ENCODE measurements around the gene HMGN3. TPM values are rescaled to one million over a fixed set of nuclear protein-coding genes. Genes with fewer than 3 reads are reported as not detected.
"Not testable (repeated sequence)": the region's sequence is repeated elsewhere in the genome, so short reads cannot be mapped to it uniquely, and the experiment has no call there.

HMGN3 gene
- total RNA-seq = 10 to 100 TPM; 25.0 to 31.5 TPM
- 21.7 to 55.0 reads per million in 2 donors for total RNA-seq

DNA sequence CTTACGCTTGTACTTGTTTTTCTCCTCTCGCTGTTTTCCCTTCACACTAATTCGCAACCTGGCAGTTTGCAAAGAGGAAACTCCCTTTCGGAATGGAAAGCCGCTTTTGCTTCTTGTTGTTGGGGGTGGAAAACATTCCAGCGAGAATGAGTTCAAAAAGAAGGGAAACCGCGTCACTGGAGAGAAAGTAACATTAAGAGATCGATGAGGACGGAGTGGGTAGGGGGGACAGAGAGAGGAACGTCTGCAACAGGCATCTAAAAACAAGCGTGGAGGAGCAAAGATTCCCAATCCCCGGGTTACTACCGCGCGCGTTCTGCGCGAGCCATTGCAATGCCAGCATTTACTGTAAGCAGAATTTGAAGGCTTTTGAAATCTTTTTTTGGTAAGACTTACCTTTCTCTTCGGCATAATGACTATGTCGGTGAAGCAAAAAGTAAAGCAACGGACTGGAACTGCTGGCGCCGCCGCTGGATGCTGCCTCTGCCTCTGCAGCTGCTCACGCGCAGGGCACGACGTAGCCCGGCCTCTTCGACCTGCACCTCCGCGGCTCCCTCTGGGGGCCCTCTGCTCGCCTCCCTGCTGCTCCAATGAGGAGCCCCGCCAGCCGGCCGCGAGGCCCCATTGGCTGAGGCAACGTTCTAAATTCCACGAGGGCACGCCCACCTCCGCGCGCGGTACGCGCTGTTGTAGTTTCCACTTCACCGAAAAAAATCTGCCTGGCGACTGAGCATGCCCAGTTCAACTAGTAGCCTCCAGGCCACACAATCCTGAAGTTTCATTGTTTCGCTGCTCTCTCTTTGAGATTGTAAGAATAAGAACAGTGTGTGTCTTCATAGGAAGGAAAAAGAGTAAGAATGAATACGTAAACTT, at the start of gene HMGN3:
Gene HMGN3 (minus strand): TSS at position 533 of the 873 bp plus-strand sequence.
- ATAC-seq = peak; percentile 98
- peaks cover 2% of the 10 kb centered on the region for H3K36me3 Mint-ChIP-seq (ENCODE audit: low read depth)
- peak within 1 kb of the TSS; percentile 94 for H3K27ac Mint-ChIP-seq
- peaks cover 15% of the 10 kb centered on the region for H3K4me1 Mint-ChIP-seq
- no peaks in the 10 kb centered on the region for H3K27me3 Mint-ChIP-seq
- peak; percentile 81 to 86 (median 83) for DNase-seq
- peak within 1 kb of the TSS; percentile 97 for H3K4me3 Mint-ChIP-seq
- no peaks in the 10 kb centered on the region for H3K9me3 ChIP-seq (ENCODE audit: control insufficient read depth, low read length, poor library complexity, severe bottlenecking)

DNA sequence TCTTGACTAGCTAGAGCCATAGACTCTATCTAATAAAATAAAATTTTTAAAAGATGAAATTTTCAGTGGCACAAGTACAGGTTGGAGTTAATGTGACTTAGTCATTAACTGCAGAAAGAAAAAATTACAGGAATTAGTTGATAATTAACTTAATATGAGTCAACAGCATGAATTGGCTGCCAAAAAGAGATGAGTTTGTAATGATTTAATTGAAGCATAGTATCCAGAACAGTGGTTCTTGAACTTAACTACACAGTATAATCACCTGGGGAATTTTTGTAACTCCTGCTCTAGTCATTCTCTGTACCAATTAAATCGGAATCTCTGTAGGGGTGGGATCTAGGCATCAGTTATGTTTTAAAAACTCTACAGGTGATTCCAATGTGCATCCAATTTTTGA, 46.3 kb upstream of the HMGN3 start:
- Mint-ChIP-seq H3K4me1 (no peaks in the 10 kb centered on the region), H3K4me3 (no peak overlapping the region), H3K27ac (no peak overlapping the region), H3K36me3 (ENCODE audit: low read depth) (no peaks in the 10 kb centered on the region), H3K27me3 (peaks cover 6% of the 10 kb centered on the region)
- H3K9me3 ChIP-seq (ENCODE audit: control insufficient read depth, low read length, poor library complexity, severe bottlenecking) = no peaks in the 10 kb centered on the region
- DNase-seq (no peak), ATAC-seq (no peak)

DNA sequence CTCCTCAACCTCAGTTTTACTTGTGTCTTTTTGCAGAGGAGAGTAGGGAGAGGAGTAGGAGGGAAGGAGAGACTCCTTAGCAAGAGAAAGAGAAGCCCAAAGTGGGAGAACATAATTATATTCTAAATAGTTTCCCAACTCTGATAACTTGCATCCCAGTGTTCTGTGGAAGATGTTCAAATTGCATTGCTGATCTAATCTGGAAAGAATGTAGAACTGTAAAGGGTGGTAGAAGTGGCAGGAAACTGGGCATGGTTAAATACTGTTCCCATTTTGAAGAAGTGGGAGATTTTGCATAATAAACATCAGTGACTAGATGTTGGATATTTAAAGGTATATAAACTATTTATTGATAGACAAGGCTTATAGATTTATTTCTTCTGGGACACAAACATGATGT, 42.6 kb upstream of the HMGN3 start:
- Mint-ChIP-seq H3K27me3 (peaks cover 6% of the 10 kb centered on the region), H3K27ac (no peak overlapping the region), H3K4me1 (no peaks in the 10 kb centered on the region), H3K4me3 (no peak overlapping the region), H3K36me3 (ENCODE audit: low read depth) (no peaks in the 10 kb centered on the region)
- ATAC-seq (no peak), DNase-seq (no peak)
- H3K9me3 ChIP-seq (ENCODE audit: control insufficient read depth, low read length, poor library complexity, severe bottlenecking) = peaks cover 2% of the 10 kb centered on the region

DNA sequence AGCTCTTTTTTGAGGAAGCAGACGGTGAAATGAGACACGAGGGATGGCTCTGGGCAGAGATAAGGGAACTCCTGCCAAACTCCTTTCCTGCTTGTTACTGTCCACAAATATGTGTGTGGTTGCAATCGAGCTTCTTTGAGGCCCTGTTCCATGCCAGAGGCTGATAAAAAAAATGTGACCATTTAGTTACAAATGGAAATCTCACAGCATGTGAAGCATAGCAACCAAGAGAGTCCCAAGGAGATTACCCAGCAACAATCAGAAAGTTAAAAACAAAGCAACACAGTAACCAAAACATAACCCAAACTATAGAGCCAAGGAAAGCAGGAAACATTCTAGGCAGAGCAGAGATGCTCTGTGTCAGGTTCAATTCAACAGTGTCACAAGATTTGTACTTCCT, 35.4 kb upstream of the HMGN3 start:
- peaks cover under 1% of the 10 kb centered on the region for H3K9me3 ChIP-seq (ENCODE audit: control insufficient read depth, low read length, poor library complexity, severe bottlenecking)
- DNase-seq = no peak
- Mint-ChIP-seq H3K4me1 (no peaks in the 10 kb centered on the region), H3K36me3 (ENCODE audit: low read depth) (no peaks in the 10 kb centered on the region), H3K27me3 (peaks cover 9% of the 10 kb centered on the region), H3K27ac (no peak overlapping the region), H3K4me3 (no peak overlapping the region)
- ATAC-seq = no peak

DNA sequence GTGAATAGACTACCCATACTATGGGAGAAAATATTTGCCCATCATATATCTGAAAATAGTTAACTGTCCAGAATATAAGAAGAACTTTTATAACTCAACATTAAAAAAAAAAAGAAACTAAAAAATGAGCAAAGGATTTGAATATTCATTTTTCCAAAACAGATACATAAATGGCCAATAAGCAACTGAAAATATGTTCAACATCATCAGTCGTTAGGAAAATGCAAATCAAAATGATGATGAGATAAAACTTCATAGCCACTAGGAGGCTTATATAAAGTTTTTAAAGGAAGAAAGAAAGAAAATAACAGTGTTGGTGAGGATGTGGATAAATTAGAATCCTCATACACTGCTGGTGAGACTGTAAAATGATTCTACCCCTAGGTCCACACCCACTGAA, 32.6 kb upstream of the HMGN3 start:
- Mint-ChIP-seq H3K27ac (no peak overlapping the region), H3K36me3 (ENCODE audit: low read depth) (no peaks in the 10 kb centered on the region), H3K27me3 (peaks cover 15% of the 10 kb centered on the region), H3K4me3 (no peak overlapping the region), H3K4me1 (no peaks in the 10 kb centered on the region)
- no peak for DNase-seq
- no peak for ATAC-seq
- H3K9me3 ChIP-seq (ENCODE audit: control insufficient read depth, low read length, poor library complexity, severe bottlenecking) = no peaks in the 10 kb centered on the region

DNA sequence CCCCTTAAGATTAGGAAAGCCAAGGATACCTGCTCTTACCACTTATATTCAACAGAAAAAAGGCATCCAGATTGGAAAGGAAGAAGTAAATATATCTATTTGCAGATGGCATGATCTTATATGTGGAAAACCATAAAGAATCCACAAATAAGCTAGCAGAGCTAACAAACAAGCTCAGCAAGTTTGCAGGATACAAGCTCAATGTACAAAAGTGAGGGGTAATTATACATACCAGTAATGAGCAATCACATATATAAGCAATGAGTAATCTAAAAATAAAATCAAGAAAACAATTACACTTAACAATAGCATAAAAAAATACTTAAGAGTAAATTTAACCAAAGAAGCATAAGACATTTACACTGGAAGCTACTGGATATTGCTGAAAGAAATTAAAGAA, 31.6 kb upstream of the HMGN3 start:
- Mint-ChIP-seq H3K36me3 (ENCODE audit: low read depth) (no peaks in the 10 kb centered on the region), H3K27me3 (peaks cover 18% of the 10 kb centered on the region), H3K4me1 (no peaks in the 10 kb centered on the region), H3K27ac (no peak overlapping the region), H3K4me3 (no peak overlapping the region)
- DNase-seq (no peak), ATAC-seq (no peak)
- H3K9me3 ChIP-seq (ENCODE audit: control insufficient read depth, low read length, poor library complexity, severe bottlenecking) = no peaks in the 10 kb centered on the region

DNA sequence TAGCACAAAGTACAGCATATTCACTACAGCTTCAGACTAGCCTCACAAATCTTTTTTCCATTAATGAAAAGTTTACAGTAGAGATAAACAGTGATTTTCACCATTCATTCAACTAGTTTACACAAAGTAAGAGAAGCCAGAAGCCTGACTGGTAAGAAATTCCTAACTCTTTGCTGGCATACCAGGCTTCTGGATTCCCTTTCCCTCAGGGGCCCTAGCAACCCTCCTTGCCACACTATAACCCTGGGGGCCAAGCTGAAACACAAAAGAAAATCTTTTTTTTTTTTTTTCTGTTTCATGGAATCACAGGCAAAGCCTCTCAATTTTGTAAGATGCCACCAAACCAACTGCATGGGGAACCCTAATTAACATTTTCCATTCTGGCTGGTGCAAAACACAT, 28.9 kb upstream of the HMGN3 start:
- no peaks in the 10 kb centered on the region for H3K4me1 Mint-ChIP-seq
- no peaks in the 10 kb centered on the region for H3K36me3 Mint-ChIP-seq (ENCODE audit: low read depth)
- ATAC-seq = no peak
- H3K27me3 Mint-ChIP-seq = peaks cover 15% of the 10 kb centered on the region
- no peak overlapping the region for H3K4me3 Mint-ChIP-seq
- no peak for DNase-seq
- no peak overlapping the region for H3K27ac Mint-ChIP-seq
- H3K9me3 ChIP-seq (ENCODE audit: control insufficient read depth, low read length, poor library complexity, severe bottlenecking) = no peaks in the 10 kb centered on the region

DNA sequence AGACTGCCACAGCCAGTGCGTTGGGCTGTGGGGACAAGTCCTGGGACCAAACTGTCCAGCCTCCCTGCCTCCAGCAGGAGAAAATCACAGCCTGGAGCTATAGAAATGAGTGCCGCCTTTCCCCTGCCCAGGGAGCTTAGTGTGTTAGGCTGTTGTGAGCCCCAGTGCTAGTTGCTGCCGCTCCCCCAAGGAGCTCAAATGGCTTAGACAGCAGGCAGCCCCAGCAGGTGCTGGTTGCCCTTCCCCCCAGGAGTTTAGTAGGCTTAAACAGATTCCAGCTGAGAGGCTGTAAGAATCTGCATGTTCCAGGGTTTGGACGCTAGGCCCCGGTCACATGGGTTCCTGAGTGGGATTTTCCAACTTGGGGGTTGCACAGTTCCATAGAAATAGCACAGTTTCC, 27.2 kb upstream of the HMGN3 start:
- no peaks in the 10 kb centered on the region for H3K36me3 Mint-ChIP-seq (ENCODE audit: low read depth)
- no peaks in the 10 kb centered on the region for H3K4me1 Mint-ChIP-seq
- DNase-seq (no peak), ATAC-seq (no peak)
- H3K9me3 ChIP-seq (ENCODE audit: control insufficient read depth, low read length, poor library complexity, severe bottlenecking) = no peaks in the 10 kb centered on the region
- H3K27me3 Mint-ChIP-seq = peaks cover 14% of the 10 kb centered on the region
- H3K27ac Mint-ChIP-seq = no peak overlapping the region
- no peak overlapping the region for H3K4me3 Mint-ChIP-seq

DNA sequence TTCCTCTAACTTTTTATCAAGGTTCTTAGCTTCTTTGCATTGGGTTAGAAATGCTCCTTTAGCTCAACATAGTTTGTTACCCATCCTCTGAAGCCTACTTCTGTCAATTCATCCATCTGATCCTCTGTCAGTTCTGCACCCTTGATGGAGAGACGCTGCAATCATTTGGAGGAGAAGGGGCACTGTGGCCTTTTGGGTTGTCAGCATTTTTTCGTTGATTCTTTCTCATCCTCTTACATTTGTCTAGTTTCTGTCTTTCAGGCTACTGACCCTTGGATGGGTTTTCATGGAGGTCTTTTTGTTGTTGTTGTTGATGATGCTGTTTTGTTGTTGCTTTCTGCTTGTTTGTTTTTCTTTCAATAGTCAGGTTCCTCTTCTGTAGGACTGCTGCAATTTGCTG, 26.3 kb upstream of the HMGN3 start:
- Mint-ChIP-seq H3K4me3 (no peak overlapping the region), H3K27me3 (peaks cover 14% of the 10 kb centered on the region), H3K27ac (no peak overlapping the region), H3K36me3 (ENCODE audit: low read depth) (no peaks in the 10 kb centered on the region), H3K4me1 (no peaks in the 10 kb centered on the region)
- DNase-seq (no peak), ATAC-seq (no peak)
- H3K9me3 ChIP-seq (ENCODE audit: control insufficient read depth, low read length, poor library complexity, severe bottlenecking) = no peaks in the 10 kb centered on the region

DNA sequence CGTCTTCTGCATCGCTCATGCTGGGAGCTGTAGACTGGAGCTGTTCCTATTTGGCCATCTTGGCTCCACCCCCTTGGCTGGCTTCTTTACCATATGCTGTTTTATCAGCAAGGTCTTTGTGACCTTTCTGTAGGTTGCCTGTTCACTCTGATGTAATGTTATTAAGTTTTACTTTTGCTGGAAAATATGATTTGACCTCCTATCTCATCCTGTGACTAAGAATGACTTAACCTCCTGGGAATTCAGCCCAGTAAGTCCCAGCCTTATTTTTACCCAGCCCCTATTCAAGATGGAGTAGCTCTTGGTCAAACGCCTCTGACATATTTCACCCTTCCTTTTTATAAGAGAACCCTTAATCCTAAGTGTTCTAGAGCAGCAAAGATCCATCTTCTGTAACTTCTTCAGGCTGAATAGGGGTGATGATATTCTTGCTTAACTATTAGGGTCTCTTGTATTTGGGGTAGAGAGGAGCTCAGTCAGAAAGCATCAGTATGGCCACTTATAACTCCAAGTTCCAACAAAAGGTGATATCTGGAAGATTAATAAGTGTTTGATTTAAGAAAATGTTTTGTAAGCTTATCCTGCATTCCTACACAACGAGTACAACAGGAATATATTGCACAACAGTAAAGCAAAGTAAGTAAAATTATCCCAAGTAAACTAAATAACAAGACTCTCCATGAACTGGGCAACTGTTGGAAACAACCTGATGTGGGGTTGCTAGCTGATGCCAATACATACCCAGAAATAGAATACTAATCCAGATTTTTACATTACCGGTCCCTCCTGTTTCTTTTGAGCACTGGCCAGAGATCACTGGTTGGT, 23.1 kb upstream of the HMGN3 start:
- no peaks in the 10 kb centered on the region for H3K9me3 ChIP-seq (ENCODE audit: control insufficient read depth, low read length, poor library complexity, severe bottlenecking)
- Mint-ChIP-seq H3K36me3 (ENCODE audit: low read depth) (no peaks in the 10 kb centered on the region), H3K4me3 (no peak overlapping the region), H3K4me1 (no peaks in the 10 kb centered on the region), H3K27me3 (peaks cover 8% of the 10 kb centered on the region), H3K27ac (no peak overlapping the region)
- DNase-seq = no peak
- no peak for ATAC-seq

DNA sequence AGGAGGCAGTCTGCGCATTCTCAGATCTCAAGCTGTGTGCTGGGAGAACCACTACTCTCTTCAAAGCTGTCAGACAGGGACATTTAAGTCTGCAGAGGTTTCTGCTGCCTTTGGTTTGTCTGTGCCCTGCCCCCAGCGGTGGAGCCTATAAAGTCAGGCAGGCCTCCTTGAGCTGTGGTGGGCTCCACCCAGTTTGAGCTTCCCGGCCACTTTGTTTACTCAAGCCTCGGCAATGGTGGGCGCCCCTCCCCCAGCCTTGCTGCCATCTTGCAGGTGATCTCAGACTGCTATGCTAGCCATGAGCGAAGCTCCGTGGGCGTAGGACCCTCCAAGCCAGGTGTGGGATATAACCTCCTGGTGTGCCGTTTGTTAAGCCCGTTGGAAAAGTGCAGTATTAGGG, 22.3 kb upstream of the HMGN3 start:
- H3K27me3 Mint-ChIP-seq = peaks cover 15% of the 10 kb centered on the region
- not testable (repeated sequence) for H3K4me1 Mint-ChIP-seq; ATAC-seq; H3K36me3 Mint-ChIP-seq (ENCODE audit: low read depth); H3K4me3 Mint-ChIP-seq; H3K27ac Mint-ChIP-seq; DNase-seq; H3K9me3 ChIP-seq (ENCODE audit: control insufficient read depth, low read length, poor library complexity, severe bottlenecking)

DNA sequence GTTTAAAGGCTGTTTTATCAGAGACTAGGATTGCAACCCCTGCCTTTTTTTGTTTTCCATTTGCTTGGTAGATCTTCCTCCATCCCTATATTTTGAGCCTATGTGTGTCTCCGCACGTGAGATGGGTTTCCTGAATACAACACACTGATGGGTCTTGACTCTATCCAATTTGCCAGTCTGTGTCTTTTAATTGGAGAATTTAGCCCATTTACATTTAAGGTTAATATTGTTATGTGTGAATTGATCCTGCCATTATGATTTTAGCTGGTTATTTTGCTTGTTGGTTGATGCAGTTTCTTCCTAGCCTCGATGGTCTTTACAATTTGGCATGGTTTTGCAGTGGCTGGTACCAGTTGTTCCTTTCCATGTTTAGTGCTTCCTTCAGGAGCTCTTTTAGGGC, 20.6 kb upstream of the HMGN3 start:
- not testable (repeated sequence) for H3K27me3 Mint-ChIP-seq; ATAC-seq; H3K4me1 Mint-ChIP-seq; H3K27ac Mint-ChIP-seq; H3K36me3 Mint-ChIP-seq (ENCODE audit: low read depth); DNase-seq; H3K9me3 ChIP-seq (ENCODE audit: control insufficient read depth, low read length, poor library complexity, severe bottlenecking); H3K4me3 Mint-ChIP-seq

DNA sequence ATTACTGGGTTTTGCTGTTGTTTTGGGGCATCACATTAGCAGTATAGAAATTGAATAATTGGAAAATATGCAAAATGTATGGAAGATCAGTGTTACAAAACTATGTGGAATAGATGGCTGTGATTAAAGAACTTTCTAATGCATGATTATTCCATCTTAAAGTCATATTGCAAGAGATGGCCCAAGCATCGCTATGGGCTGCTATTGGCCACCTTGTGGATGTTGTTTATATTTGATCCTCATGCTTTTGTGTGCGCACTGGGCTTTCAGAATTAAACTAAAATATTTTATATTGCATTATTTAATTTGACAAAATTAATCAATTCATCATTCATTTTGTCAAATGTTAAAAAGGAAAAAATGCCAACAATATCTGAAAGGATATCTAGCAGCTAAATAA, 16.1 kb upstream of the HMGN3 start:
- DNase-seq (no peak), ATAC-seq (no peak)
- H3K9me3 ChIP-seq (ENCODE audit: control insufficient read depth, low read length, poor library complexity, severe bottlenecking) = no peaks in the 10 kb centered on the region
- Mint-ChIP-seq H3K27me3 (peaks cover 6% of the 10 kb centered on the region), H3K4me1 (peaks cover 4% of the 10 kb centered on the region), H3K27ac (no peak overlapping the region), H3K4me3 (no peak overlapping the region), H3K36me3 (ENCODE audit: low read depth) (no peaks in the 10 kb centered on the region)

Data from T-helper 17 cell (primary cell).